BJ (cell line): Measurements from ENCODE around the gene ADRA1B. TPM values are rescaled to one million over a fixed set of nuclear protein-coding genes. Genes with fewer than 3 reads are reported as not detected.

Experiments
- CTCF ChIA-PET: fragments of 350-600 bp; formaldehyde crosslinking; extraction: SDS; loops from one replicate; lab custom pipeline; 2021; ENCODE audit warnings: antibody characterized with exemption, inconsistent platforms; lab: Yijun Ruan, JAX
- POLR2A ChIA-PET: fragments of 300-600 bp; sonication (Branson Sonifier 250); formaldehyde crosslinking; extraction: SDS; loops from one replicate; lab custom pipeline; 2021; ENCODE audit warnings: antibody characterized with exemption; lab: Charles Lee
- DNase-seq: peaks from one replicate; pipeline ENCODE4 v3.0.0-alpha.2; 2011; ENCODE audit warnings: low read depth
- H3K27me3 ChIP-seq: 2 replicates; pipeline ENCODE4 v1.6.0; 2011; ENCODE audit warnings: low read length; ENCODE audit not compliant: control insufficient read depth, insufficient read depth
- H3K36me3 ChIP-seq: 2 replicates; pipeline ENCODE4 v1.5.1; 2011; ENCODE audit warnings: low read length; ENCODE audit not compliant: control insufficient read depth, insufficient read depth
- H3K4me3 ChIP-seq: 2 replicates; pipeline ENCODE4 v1.5.1; 2011; ENCODE audit warnings: low read depth, mild to moderate bottlenecking, control low read depth, low read length
- polyA plus RNA-seq: library from polyadenylated mRNA; depleted of rRNA; stranded (reverse); fragments of >200 nt; gene quantifications from 2 replicates; pipeline ENCODE4 v1.2.3, GENCODE V29; 2011
- TF ChIP-seq, protein P1 (sequence below): IDR thresholded peaks from 2 replicates; pipeline ENCODE4 v1.5.1; 2011; ENCODE audit warnings: low read depth, mild to moderate bottlenecking, control low read depth, inconsistent platforms, low read length, moderate library complexity; ENCODE audit not compliant: insufficient read depth

Gene ADRA1B
- polyA plus RNA-seq, 1 experiment: 2.1 TPM

DNA sequence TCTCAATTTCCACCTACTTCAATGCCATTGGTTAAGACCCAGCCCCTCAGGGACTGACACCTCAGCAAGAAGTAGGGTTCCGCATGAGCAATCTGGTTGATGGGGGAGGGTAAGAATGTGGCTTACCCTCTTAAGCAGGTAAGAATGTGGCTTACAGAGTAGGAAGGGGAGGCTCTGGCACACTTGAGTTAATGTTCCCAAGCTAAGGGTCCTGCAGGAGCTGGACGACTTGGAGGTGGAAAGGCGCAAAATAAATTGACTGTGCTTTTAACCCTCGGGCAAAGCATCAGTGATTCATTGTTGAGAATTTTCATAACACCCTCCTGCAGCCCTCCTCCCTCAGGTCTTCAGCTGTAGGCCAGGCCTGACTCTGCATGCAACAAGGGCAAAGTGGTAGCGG lies 24.9 kb upstream of the ADRA1B start:
- Histone ChIP-seq H3K4me3 (no peak overlapping the region), H3K27me3 (no peaks in the 10 kb centered on the region), H3K36me3 (no peaks in the 10 kb centered on the region)
- POLR2A ChIA-PET: no interaction called here
- TF ChIP-seq, protein P1, sequence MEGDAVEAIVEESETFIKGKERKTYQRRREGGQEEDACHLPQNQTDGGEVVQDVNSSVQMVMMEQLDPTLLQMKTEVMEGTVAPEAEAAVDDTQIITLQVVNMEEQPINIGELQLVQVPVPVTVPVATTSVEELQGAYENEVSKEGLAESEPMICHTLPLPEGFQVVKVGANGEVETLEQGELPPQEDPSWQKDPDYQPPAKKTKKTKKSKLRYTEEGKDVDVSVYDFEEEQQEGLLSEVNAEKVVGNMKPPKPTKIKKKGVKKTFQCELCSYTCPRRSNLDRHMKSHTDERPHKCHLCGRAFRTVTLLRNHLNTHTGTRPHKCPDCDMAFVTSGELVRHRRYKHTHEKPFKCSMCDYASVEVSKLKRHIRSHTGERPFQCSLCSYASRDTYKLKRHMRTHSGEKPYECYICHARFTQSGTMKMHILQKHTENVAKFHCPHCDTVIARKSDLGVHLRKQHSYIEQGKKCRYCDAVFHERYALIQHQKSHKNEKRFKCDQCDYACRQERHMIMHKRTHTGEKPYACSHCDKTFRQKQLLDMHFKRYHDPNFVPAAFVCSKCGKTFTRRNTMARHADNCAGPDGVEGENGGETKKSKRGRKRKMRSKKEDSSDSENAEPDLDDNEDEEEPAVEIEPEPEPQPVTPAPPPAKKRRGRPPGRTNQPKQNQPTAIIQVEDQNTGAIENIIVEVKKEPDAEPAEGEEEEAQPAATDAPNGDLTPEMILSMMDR: no peak
- CTCF ChIA-PET: interaction anchor here (1.3 kb wide), 1 partner anchor 449 kb away, joined by 3 read pairs; no protein-coding TSS in a partner anchor
- no peak for DNase-seq

DNA sequence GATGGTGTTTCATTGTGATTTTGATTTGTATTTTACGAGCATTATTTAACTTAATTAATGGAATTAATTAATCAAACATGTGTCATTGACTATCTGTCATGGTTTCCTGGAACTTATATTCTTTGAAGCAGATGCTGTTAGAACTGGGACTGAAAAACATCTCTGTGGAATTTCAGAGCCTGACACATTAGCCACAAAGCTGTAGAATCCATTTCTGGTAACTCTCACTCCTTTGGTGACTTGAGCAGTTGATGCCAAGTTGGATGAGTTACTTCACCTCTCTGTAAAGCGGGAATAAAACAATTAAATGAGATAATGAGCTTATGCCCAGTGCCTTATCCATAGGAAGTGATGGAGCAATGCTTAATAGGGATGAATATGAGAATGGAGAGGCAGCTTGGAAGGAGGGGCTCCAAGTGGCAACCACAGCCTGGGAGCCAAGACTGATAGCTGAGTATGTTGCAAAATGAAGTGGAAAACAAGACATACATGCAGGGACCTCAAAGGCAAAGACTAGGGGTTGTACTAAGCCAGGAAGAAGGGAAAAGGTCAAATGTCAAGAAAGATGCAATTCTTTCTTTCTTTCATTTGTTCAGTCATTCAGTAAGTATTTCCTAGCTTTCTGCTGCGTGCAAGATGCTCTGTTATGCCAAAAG lies 23.1 kb upstream of the ADRA1B start:
- ChIA-PET CTCF (interaction anchor here (0.7 to 1.7 kb wide), 5 partner anchors 8 to 94 kb away, joined by 3 to 6 read pairs (median 3); no protein-coding TSS in a partner anchor), POLR2A (no interaction called here)
- Histone ChIP-seq H3K27me3 (no peaks in the 10 kb centered on the region), H3K4me3 (no peak overlapping the region), H3K36me3 (no peaks in the 10 kb centered on the region)
- no peak for DNase-seq
- TF ChIP-seq, protein P1: no peak

DNA sequence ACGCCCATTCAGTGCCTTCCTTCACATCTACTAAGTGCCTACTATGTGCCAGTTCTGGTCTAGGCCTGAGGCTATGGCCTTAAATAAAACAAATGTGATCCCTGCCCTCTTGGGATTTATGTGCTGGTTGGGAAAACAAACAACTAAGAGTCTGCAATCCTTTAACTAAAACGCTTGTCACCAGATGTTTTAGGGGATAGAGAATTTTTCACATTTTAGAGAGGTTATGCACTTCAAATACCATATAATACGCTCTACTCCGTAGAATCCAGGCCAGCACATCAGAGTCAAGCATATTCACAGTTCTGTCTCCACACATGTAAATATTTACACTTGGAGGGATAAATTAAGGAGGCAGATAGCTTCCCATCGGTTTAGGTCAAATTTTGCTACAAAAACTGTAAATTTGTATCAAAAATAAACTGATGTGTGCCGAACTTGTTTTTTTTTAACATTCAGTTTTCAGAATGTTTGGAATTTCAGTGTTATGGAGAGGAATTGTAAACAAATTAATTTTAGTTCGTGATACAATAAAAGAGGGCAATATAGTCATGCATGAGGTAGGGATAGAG lies 22.0 kb upstream of the ADRA1B start:
- TF ChIP-seq, protein P1: no peak
- peak; percentile 62 for DNase-seq
- Histone ChIP-seq H3K36me3 (no peaks in the 10 kb centered on the region), H3K4me3 (no peak overlapping the region), H3K27me3 (no peaks in the 10 kb centered on the region)
- CTCF ChIA-PET: interaction anchor here (0.7 to 1.7 kb wide), 3 partner anchors 9 to 13 kb away, joined by 3 to 6 read pairs (median 3); no protein-coding TSS in a partner anchor
- POLR2A ChIA-PET: no interaction called here

DNA sequence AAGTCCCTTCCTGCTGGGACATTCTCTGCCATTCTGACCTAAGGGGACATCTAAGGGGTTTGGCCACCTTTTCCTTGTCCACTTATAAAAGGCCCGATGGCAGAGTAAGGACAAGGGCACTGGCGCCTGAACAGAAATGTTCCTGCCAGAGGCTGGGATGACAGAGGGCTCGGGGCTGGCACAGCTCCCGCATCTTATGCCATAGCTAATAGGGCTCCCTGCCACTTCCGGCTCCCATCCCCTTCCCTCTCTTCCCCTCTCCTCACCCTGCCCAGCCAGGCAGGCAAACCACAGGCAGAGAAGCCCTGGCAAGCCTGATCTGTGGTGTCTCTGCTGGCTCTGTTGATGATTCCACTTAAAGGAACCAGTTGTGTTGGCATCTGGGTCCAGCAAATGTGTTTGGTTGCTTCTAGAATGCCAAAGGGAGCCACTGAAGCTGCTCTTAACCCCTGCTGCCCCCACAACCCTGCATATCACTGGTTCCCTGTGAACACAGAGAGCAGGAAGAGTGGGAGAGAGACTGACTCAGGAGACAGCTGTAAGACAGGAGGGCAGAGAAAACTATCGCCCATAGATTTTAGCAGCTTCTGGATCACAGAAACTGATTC lies 18.4 kb upstream of the ADRA1B start:
- POLR2A ChIA-PET: no interaction called here
- DNase-seq: no peak
- Histone ChIP-seq H3K36me3 (no peaks in the 10 kb centered on the region), H3K4me3 (no peak overlapping the region), H3K27me3 (no peaks in the 10 kb centered on the region)
- CTCF ChIA-PET: interaction anchor here (0.6 kb wide), 1 partner anchor 13 kb away, joined by 3 read pairs; no protein-coding TSS in a partner anchor
- TF ChIP-seq, protein P1: no peak
